T-helper 1 cell (primary cell): Measurements from ENCODE around the gene LMTK2.

Source experiments
- DNase-seq, 5 donors: peaks; one replicate each; pipeline ENCODE4 v3.0.0-alpha.2; 2012 to 2020
- total RNA-seq, 4 donors: gene quantifications; one replicate each; lab custom pipeline; 2026; lab: John Stamatoyannopoulos, UW

Gene LMTK2
- 56.9 to 82.7 (median 65.2) reads per million in 4 donors for total RNA-seq

- peak; percentile 88 to 95 (median 92) for DNase-seq
Measured at GRCh38 chr7:98106647-98107312, at the start of gene LMTK2. TSS of gene LMTK2 (plus strand) at chr7:98106862. CDS start at chr7:98107178, 316 bp downstream.

DNA sequence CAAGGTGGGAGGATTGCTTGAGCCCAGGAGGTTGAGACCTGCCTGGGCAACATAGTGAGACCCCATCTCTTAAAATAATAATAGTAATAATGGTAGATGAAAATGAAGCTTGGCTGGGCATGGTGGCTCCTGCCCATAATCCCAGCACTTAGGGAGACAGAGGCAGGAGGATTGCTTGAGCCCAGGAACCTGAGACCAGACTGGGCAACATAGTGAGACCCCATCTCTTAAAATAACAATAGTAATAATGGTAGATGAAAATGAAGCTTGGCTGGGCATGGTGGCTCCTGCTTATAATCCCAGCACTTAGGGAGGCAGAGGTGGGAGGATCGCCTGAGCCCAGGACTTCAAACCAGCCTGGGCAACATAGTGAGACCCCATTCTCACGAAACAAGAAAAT lies 49.5 kb upstream of the LMTK2 start:
- DNase-seq, result no peak

GRCh38 chr7:98058186-98058585 lies 48.5 kb upstream of the LMTK2 start:
- no peak for DNase-seq

GRCh38 chr7:98064233-98064632 lies 42.4 kb upstream of the LMTK2 start:
- no peak for DNase-seq

GRCh38 chr7:98066208-98066607 lies 40.5 kb upstream of the LMTK2 start:
- no peak for DNase-seq

DNA sequence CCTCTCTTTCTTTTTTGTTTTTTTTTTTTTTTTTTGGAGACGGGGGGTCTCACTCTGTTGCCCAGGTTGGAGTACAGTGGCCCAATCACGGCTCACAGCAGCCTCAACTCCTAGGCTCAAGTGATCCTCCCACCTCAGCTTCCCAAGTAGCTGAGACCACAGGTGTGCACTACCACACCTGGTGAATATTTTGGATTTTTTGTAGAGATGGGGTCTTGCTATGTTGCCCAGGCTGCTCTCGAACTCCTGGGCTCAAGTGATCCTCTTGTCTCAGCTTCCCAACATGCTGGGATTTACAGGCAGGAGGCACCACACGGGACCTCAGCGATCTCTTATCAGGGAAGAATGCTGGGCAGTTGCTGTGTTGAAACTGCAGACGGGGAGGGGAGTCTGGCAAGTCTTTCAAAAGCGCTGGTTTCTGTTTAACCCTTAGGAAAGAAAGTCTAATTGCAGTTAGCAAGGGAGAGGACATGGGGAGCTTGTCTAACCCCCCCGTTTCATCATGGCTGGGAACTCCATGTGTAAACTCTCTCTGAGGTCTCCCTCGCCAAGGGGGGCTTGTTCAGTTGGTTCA lies 39.6 kb upstream of the LMTK2 start:
- no peak for DNase-seq

GRCh38 chr7:98073047-98073446 lies 33.6 kb upstream of the LMTK2 start:
- DNase-seq, result no peak

- no peak for DNase-seq
Measured at GRCh38 chr7:98075801-98076200, 30.9 kb upstream of the LMTK2 start.

GRCh38 chr7:98077762-98078161 lies 28.9 kb upstream of the LMTK2 start:
- DNase-seq, result no peak

DNA sequence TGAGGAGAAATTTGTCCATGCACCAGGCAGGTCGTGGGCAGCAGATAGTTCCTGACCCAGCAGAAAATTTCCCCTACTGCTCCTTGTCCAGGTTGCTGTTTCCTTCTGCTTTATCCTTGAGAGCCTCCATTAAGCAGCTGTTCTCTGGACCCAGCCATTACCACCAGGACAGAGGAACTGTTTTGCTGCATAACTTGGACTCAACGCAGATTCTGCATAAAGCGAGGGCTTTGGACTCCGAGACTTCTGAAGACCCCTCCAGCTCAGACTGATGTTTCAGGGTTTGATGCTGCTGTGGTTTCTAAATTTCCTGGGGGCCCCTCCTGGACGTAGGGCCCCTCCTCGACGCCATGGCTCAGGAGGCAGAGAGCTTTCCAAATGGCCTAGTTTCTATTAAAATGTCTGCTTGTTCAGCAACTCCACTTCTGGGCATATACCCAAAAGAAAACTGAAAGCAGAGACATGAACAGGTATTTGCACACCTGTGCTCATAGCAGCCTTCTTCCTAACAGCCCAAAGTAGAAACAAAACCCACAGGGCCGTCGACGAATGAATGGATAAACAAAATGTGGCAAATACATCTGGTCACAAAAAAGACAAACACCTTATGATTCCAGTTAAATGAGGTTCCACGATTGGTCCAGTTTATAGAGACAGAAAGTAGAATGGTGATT lies 28.3 kb upstream of the LMTK2 start:
- DNase-seq, result no peak

DNA sequence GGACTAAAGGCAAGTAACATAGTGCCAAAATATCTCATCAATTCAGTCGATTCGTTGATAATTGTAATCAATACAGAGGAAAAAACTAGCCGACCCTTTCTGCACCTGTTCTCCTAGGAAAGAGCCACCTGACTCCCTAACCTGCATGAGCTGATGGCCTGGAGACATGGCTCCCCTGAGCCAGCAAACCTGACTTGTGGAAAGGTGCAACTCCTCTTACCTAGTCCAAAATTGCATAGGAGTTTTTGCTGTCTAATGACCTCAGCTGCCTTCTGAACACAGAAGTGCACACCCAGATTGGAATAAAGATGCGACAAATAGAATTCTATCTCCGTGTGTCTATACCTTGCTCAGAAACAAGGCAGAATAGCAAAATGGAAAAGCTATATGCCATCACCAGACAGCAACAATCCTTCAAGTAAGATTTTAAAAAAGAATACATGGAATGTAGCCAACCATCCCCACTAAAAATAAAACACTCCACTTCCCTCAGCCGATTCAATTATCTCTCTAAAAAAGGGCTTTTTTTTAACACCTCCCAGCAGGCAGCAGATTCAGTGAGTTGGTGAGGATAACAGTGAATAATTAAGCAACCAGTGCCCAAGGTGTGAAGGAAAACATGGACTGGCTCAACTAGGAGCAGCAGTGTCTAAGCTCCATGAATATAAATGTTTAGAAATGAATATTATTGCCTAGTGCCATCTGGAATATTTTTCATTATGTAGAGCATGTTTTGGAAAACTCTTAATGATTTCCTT lies 26.6 kb upstream of the LMTK2 start:
- no peak for DNase-seq

GRCh38 chr7:98081319-98081718 lies 25.3 kb upstream of the LMTK2 start:
- no peak for DNase-seq

GRCh38 chr7:98084631-98085030 lies 22.0 kb upstream of the LMTK2 start:
- no peak for DNase-seq

- DNase-seq, result no peak
Measured at GRCh38 chr7:98085674-98086073, 21.0 kb upstream of the LMTK2 start.

DNA sequence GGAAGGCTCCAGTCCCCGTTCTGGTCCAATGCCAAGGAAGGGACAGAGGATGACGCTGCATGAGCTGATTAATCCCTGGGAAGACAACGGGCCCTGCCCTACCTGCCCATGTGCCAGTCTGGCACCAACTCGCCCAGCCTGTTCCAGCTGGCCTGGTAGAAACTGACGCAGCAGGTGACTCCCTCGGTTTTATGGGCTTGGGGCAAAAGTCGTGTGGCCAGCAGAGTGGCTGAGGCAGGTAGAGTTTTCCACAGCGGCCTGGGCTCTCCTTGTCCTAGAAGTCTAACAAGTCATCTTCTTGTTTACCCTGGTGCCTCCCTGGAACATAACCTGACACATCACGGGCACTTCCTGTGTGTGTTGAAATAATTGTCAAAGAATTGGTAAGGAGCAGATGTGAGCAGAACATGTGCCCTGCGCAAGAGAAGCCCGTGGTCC lies 20.4 kb upstream of the LMTK2 start:
- no peak for DNase-seq

DNA sequence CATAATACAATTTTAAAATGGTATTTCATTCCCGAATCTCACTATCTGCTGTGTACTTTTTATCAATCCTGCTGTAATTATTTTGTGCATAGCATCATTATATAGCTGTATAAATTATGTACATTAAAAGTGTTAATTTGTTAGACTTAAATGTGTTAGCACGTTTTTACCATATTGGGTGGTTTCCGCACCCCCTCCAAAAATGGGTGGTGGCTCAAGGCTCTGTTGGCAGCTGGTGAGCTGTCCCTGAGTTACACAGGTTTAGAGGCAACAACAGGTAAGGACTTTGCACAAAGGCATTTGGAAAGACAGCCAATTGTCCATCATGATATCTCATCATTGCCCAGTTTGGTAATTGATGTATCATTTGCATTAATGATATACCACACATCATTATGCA lies 18.6 kb upstream of the LMTK2 start:
- no peak for DNase-seq

- DNase-seq, result no peak
Measured at GRCh38 chr7:98090116-98090515, 16.5 kb upstream of the LMTK2 start.

DNA sequence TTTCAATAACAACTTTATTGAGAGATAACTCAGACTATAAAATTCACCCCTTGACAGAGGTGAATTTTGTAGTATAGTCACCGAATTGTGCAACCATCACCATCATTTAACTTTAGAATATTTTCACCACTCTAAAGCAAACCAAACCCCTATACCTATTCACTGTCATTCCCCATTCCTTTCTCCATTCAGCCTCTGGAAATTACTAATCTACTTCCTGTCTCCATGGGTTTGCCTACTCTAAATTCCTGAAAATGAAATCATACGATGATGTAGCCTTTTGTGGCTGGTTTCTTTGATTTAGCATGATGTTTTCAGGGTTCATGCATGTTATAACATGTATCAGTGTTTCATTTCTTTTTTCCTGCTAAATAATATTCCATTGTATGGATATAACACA lies 15.6 kb upstream of the LMTK2 start:
- no peak for DNase-seq

GRCh38 chr7:98091523-98091922 lies 15.1 kb upstream of the LMTK2 start:
- DNase-seq, result no peak

DNA sequence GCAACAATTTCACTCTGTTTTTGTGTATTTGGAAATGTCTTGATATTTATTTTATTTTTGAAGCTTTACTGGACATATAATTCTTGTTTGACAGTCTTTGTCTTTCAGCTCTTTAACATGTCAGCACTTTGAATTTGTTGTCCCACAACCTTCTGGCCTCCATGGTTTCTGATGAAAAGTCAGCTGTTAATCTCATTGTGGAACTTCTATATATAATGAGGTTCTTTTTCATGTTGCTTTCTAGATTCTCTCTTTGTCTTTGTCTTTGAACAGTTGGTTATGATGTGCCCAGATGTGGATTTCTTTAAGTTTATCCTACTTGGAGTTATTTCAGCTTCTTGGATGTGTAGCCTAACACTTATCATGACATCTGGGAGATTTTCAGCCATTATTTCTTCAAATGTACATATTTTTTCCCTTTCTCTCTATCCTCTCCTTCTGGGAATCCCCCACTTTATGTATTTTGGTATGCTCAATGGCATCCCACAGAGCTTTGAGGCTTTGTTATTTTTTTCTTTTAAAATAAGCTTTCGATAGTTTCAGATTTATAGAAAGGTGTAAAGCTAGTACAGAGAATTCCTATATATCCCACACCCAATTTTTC lies 9.5 kb upstream of the LMTK2 start:
- no peak for DNase-seq

GRCh38 chr7:98100088-98100487 lies 6.6 kb upstream of the LMTK2 start:
- no peak for DNase-seq

DNA sequence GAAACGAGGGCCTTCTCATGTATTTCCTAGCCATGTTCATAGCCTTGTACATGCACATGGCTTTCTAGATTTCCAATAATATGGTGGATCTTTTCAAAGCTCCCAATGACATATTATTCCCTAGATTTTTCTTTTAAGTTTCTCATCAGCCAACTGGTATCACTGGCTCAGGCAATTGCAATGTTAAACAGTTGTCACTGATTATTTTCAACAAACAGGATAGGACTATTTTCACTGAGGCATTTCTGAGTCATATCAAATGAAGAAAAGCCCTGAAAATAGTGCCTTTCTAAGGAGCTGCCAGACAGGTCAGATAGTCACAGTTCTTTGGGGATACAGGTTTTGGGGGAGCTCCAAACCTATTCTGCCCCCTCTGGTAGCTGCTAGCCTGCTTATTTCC lies 4.5 kb upstream of the LMTK2 start:
- no peak for DNase-seq

DNA sequence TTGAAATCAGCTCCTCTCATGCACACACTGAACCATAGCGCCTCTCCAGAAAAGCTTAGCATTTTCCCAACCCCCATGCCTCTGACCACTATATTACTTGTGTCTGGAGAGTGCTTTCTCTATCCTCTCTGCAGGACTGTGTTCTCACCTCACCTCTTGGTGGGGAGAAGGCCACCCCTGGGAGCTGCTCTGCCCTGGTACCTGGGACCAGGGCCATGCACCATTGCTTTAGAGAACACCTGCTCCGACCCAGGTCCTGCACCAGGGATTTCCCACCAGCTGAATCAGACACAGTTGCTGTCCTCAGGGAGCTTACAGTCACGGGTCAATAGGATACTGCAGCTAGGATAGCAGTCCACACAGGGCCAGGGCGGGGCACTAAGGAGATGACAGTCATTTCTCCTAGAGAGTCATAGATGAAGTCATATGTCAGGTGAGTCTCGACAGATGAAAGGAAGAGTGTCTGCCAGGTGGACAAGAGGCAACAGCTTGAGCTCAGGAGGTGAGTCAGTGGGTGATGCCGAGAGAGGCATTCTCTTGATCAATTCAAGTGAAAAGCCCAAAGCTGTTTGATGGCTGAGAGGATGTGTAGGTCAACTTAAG lies 619 bp upstream of the LMTK2 start:
- DNase-seq, result no peak
